Uterus (tissue), 2 donors: ENCODE data around the gene SFSWAP.

Experiments used
- CTCF ChIP-seq, 4 experiments: fragments of 200-600 bp in 2 of 4; fragments of 450-650 bp in 2 of 4; sonication (generic) in 2 of 4; IDR thresholded peaks; one replicate each; pipeline ENCODE4 v1.5.1; 2016 to 2019; ENCODE audit warnings: antibody characterized with exemption in 4 of 4, mild to moderate bottlenecking in 2 of 4, moderate library complexity in 1 of 4
- POLR2A ChIP-seq, 2 donors: fragments of 450-650 bp; IDR thresholded peaks; one replicate each; pipeline ENCODE4 v1.6.1; 2016; ENCODE audit warnings: antibody characterized with exemption in 2 of 2, mild to moderate bottlenecking in 1 of 2, moderate library complexity in 1 of 2

GRCh38 chr12:131842169-131842568, 131.3 kb downstream of the SFSWAP start:
- TF ChIP-seq CTCF (IDR thresholded peaks at IDR 0.05): no peak
- TF ChIP-seq POLR2A (IDR thresholded peaks at IDR 0.05): no peak
